Astrocyte (in vitro differentiated cells and primary cell): ENCODE measurements around the gene LYSMD2. TPM values are rescaled to one million over a fixed set of nuclear protein-coding genes. Genes with fewer than 3 reads are reported as not detected.

Experiments
- DNase-seq: peaks from one replicate; pipeline ENCODE4 v3.0.0-alpha.2; 2010; ENCODE audit warnings: low read depth
- FAIRE-seq: peaks from 2 replicates; lab custom pipeline; 2011; peaks lifted over from hg19 to GRCh38; lab: Jason Lieb, UNC
- H2AFZ ChIP-seq: 2 replicates; pipeline ENCODE4 v1.6.0; 2012; ENCODE audit warnings: low read depth, low read length, inconsistent platforms
- H3K27ac ChIP-seq: 2 replicates; pipeline ENCODE4 v1.5.1; 2011; ENCODE audit warnings: low read depth, low read length, inconsistent platforms
- H3K27me3 ChIP-seq: 2 replicates; pipeline ENCODE4 v1.6.0; 2011; ENCODE audit warnings: low read length, inconsistent platforms; ENCODE audit not compliant: insufficient read depth
- H3K36me3 ChIP-seq: 2 replicates; pipeline ENCODE4 v1.5.1; 2011; ENCODE audit warnings: low read length, inconsistent platforms; ENCODE audit not compliant: insufficient read depth
- H3K4me1 ChIP-seq: 2 replicates; pipeline ENCODE4 v1.5.1; 2011; ENCODE audit warnings: low read length, inconsistent platforms; ENCODE audit not compliant: insufficient read depth
- H3K4me2 ChIP-seq: 2 replicates; pipeline ENCODE4 v1.6.0; 2012; ENCODE audit warnings: low read length, inconsistent platforms
- H3K4me3 ChIP-seq: 2 replicates; pipeline ENCODE4 v1.5.1; 2011; ENCODE audit warnings: low read depth, mild to moderate bottlenecking, low read length, inconsistent platforms; ENCODE audit not compliant: insufficient read depth
- H3K79me2 ChIP-seq: 2 replicates; pipeline ENCODE4 v1.6.0; 2012; ENCODE audit warnings: mild to moderate bottlenecking, low read length, inconsistent platforms; ENCODE audit not compliant: insufficient read depth
- H3K9ac ChIP-seq: 2 replicates; pipeline ENCODE4 v1.6.0; 2012; ENCODE audit warnings: mild to moderate bottlenecking, low read length, inconsistent platforms
- H3K9me3 ChIP-seq: 2 replicates; pipeline ENCODE4 v1.5.1; 2012; ENCODE audit warnings: low read depth, mild to moderate bottlenecking, low read length, inconsistent platforms; ENCODE audit not compliant: insufficient read depth
- H4K20me1 ChIP-seq: 2 replicates; pipeline ENCODE4 v1.6.0; 2012; ENCODE audit warnings: low read length, inconsistent platforms; ENCODE audit not compliant: insufficient read depth
- H3K27ac Mint-ChIP-seq: one replicate; pipeline ENCODE4 v1.8.0; 2021; ENCODE audit warnings: mild to moderate bottlenecking, mixed read lengths; ENCODE audit not compliant: unreplicated experiment
- H3K27me3 Mint-ChIP-seq: one replicate; pipeline ENCODE4 v1.8.0; 2021; ENCODE audit warnings: low read depth, mixed read lengths; ENCODE audit not compliant: unreplicated experiment
- H3K36me3 Mint-ChIP-seq: one replicate; pipeline ENCODE4 v1.8.0; 2021; ENCODE audit warnings: low read depth, mixed read lengths; ENCODE audit not compliant: unreplicated experiment
- H3K4me1 Mint-ChIP-seq: one replicate; pipeline ENCODE4 v1.8.0; 2021; ENCODE audit warnings: low read depth, mixed read lengths; ENCODE audit not compliant: unreplicated experiment
- H3K4me3 Mint-ChIP-seq: one replicate; pipeline ENCODE4 v1.8.0; 2021; ENCODE audit warnings: mild to moderate bottlenecking, moderate library complexity, mixed read lengths; ENCODE audit not compliant: unreplicated experiment
- H3K9me3 Mint-ChIP-seq: one replicate; pipeline ENCODE4 v1.8.0; 2021; ENCODE audit warnings: mild to moderate bottlenecking, mixed read lengths; ENCODE audit not compliant: unreplicated experiment
- EZH2 ChIP-seq: IDR thresholded peaks from 2 replicates; pipeline ENCODE4 v1.6.1; 2012; ENCODE audit warnings: mild to moderate bottlenecking, low read length, inconsistent platforms; ENCODE audit not compliant: insufficient read depth
- total RNA-seq: library from RNA; stranded (reverse); gene quantifications from 2 replicates; pipeline ENCODE4 v1.2.1, GENCODE V29; 2021
- TF ChIP-seq, protein P1 (sequence below): IDR thresholded peaks from 2 replicates; pipeline ENCODE4 v1.5.1; 2011; ENCODE audit warnings: low read depth, mild to moderate bottlenecking, inconsistent platforms, low read length, moderate library complexity; ENCODE audit not compliant: insufficient read depth

Gene LYSMD2
- total RNA-seq, 1 donor from 2014 or later: 3.4 TPM

DNA sequence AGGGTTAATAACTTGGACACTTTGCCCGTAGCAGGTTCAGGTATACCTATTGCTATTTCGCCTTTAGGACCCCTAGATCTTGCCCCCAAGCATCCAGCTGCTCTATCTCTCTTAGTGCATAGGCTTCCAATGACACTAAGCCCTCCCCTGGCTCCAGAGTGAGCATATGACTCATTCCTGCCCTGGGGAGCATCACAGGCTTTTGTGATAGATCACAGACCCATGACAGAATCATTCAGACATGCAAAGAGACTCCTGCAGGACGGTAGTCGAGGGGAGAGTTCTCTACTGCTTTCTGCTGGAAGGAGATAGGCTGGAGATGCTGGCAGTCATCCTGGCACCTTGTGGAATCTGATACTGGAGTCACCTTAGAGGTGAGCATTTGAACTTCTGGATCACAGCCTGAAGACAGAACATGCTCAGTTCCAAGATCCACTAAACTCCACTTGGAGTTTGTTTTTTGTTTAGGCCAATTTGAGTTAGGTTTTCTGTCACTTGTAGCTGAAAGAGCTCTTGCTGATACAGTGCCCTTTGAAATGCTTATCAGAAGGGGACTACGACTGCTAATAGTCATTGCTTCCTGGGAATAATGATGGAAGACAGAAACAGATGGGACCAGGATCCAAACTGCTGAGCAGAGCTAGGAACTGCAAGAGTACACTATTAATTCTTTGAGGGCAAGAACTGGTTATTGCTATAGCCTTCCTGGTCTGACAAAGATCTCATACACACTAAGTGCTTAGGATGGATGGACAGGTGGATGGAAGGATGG is 11.0 kb downstream of the LYSMD2 start:
- H3K27ac Mint-ChIP-seq: peak overlapping the region; percentile 63
- no peak overlapping the region for H3K4me3 Mint-ChIP-seq

DNA sequence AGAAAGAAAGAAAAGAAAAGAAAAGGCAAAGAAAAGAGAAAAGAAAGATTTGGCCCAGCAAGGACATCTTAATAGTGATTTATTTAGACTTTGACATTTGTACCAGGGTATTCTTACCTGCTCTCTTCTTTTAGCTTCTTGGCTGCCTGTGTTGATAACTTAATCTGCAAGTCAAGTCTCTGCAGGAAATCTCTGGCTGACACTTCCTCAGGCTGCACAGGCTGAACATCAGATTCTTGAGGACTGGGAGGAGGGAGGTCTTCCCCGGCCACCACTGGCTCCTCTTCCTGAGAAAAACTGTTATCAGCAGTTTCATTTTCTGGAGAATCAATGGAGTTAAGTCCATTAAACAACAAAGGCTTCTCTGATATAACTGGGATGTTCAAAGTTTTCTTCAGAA is 12.8 kb downstream of the LYSMD2 start:
- Histone ChIP-seq H3K79me2 (no peaks in the 10 kb centered on the region), H3K4me3 (no peak overlapping the region), H4K20me1 (peaks cover 10% of the 10 kb centered on the region), H2AFZ (no peak overlapping the region), H3K9me3 (no peaks in the 10 kb centered on the region), H3K27ac (no peak overlapping the region), H3K9ac (no peak overlapping the region), H3K36me3 (no peaks in the 10 kb centered on the region), H3K4me1 (peaks cover 19% of the 10 kb centered on the region), H3K4me2 (no peak overlapping the region), H3K27me3 (no peaks in the 10 kb centered on the region)
- H3K9me3 Mint-ChIP-seq: no peaks in the 10 kb centered on the region
- H3K27ac Mint-ChIP-seq: peak overlapping the region; percentile 48
- no peak for DNase-seq
- FAIRE-seq: no peak
- no peak overlapping the region for H3K4me3 Mint-ChIP-seq
- H3K27me3 Mint-ChIP-seq: no peaks in the 10 kb centered on the region
- TF ChIP-seq, protein P1, sequence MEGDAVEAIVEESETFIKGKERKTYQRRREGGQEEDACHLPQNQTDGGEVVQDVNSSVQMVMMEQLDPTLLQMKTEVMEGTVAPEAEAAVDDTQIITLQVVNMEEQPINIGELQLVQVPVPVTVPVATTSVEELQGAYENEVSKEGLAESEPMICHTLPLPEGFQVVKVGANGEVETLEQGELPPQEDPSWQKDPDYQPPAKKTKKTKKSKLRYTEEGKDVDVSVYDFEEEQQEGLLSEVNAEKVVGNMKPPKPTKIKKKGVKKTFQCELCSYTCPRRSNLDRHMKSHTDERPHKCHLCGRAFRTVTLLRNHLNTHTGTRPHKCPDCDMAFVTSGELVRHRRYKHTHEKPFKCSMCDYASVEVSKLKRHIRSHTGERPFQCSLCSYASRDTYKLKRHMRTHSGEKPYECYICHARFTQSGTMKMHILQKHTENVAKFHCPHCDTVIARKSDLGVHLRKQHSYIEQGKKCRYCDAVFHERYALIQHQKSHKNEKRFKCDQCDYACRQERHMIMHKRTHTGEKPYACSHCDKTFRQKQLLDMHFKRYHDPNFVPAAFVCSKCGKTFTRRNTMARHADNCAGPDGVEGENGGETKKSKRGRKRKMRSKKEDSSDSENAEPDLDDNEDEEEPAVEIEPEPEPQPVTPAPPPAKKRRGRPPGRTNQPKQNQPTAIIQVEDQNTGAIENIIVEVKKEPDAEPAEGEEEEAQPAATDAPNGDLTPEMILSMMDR: no peak
- TF ChIP-seq EZH2: no peak
- no peaks in the 10 kb centered on the region for H3K36me3 Mint-ChIP-seq
- H3K4me1 Mint-ChIP-seq: peaks cover 35% of the 10 kb centered on the region

More for the DNA sequence above, 11.0 kb downstream of the LYSMD2 start:
- Histone ChIP-seq H3K9ac (no peak overlapping the region), H3K36me3 (no peaks in the 10 kb centered on the region), H3K4me2 (peak overlapping the region; percentile 19), H3K4me1 (peaks cover 16% of the 10 kb centered on the region), H3K9me3 (no peaks in the 10 kb centered on the region), H3K27me3 (no peaks in the 10 kb centered on the region), H3K4me3 (no peak overlapping the region), H4K20me1 (peaks cover 10% of the 10 kb centered on the region), H3K27ac (no peak overlapping the region), H2AFZ (no peak overlapping the region), H3K79me2 (no peaks in the 10 kb centered on the region)
- DNase-seq (peak; percentile 81), FAIRE-seq (peak; percentile 78)
- no peaks in the 10 kb centered on the region for H3K36me3 Mint-ChIP-seq
- no peaks in the 10 kb centered on the region for H3K9me3 Mint-ChIP-seq
- H3K27me3 Mint-ChIP-seq: no peaks in the 10 kb centered on the region
- H3K4me1 Mint-ChIP-seq: peaks cover 34% of the 10 kb centered on the region
- TF ChIP-seq, protein P1: no peak
- no peak for TF ChIP-seq EZH2

DNA sequence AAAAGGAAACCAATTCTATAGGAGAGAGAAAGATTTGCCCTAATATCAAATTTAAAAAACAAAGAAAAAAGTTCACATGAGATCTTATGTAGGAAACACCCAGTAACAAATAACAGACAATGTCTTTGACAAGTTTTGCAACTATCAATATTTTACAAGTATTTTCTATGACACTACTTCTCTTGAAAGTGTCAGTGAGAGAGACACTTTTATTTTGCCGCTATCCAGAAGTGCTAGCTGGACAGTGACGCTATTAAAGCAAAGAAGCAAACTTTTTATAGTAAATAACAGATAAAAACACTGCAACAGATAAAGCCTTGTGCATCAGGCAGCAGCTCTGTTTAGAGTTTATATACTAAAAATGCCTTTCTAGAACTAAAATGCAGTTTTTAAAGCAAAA is 13.3 kb downstream of the LYSMD2 start:
- Histone ChIP-seq H3K4me2 (no peak overlapping the region), H3K36me3 (no peaks in the 10 kb centered on the region), H3K27ac (no peak overlapping the region), H3K9ac (no peak overlapping the region), H3K27me3 (no peaks in the 10 kb centered on the region), H3K79me2 (no peaks in the 10 kb centered on the region), H4K20me1 (peaks cover 10% of the 10 kb centered on the region), H3K4me3 (no peak overlapping the region), H2AFZ (no peak overlapping the region), H3K4me1 (peaks cover 19% of the 10 kb centered on the region), H3K9me3 (no peaks in the 10 kb centered on the region)
- H3K36me3 Mint-ChIP-seq: no peaks in the 10 kb centered on the region
- peaks cover 35% of the 10 kb centered on the region for H3K4me1 Mint-ChIP-seq
- FAIRE-seq: no peak
- H3K9me3 Mint-ChIP-seq: no peaks in the 10 kb centered on the region
- TF ChIP-seq EZH2: no peak
- TF ChIP-seq, protein P1: no peak
- no peak overlapping the region for H3K27ac Mint-ChIP-seq
- H3K27me3 Mint-ChIP-seq: no peaks in the 10 kb centered on the region
- H3K4me3 Mint-ChIP-seq: no peak overlapping the region
- DNase-seq: no peak
